GM18870 (cell line): ENCODE data around the gene MAPKAP1.

Source experiments
- ATAC-seq: cut with Tn5 transposase; IDR thresholded peaks from one replicate; pipeline ENCODE4 v1.9.1; 2021; ENCODE audit warnings: moderate library complexity; ENCODE audit not compliant: unreplicated experiment

The MAPKAP1 gene

GRCh38 chr9:125423964-125424363 lies 283.0 kb downstream of the MAPKAP1 start:
- no peak for ATAC-seq

- ATAC-seq: no peak
These were observed 284.2 kb downstream of the MAPKAP1 start for GRCh38 chr9:125422853-125423252.

- ATAC-seq: no peak
These were observed 285.3 kb downstream of the MAPKAP1 start for GRCh38 chr9:125421591-125422181.

- ATAC-seq: no peak
These were observed 285.8 kb downstream of the MAPKAP1 start for GRCh38 chr9:125421166-125421565.

- no peak for ATAC-seq
These were observed 288.6 kb downstream of the MAPKAP1 start for GRCh38 chr9:125418404-125418803.

GRCh38 chr9:125416517-125416916 lies 290.5 kb downstream of the MAPKAP1 start:
- no peak for ATAC-seq

GRCh38 chr9:125415583-125416460 lies 291.2 kb downstream of the MAPKAP1 start:
- ATAC-seq: no peak

GRCh38 chr9:125413579-125413978 lies 293.4 kb downstream of the MAPKAP1 start:
- ATAC-seq: no peak

- ATAC-seq: no peak
These were observed 294.8 kb downstream of the MAPKAP1 start for GRCh38 chr9:125412166-125412565.

- no peak for ATAC-seq
These were observed 295.7 kb downstream of the MAPKAP1 start for GRCh38 chr9:125411171-125411756.

GRCh38 chr9:125410522-125410894 lies 296.5 kb downstream of the MAPKAP1 start:
- no peak for ATAC-seq

GRCh38 chr9:125409637-125410521 lies 297.1 kb downstream of the MAPKAP1 start:
- ATAC-seq: no peak

GRCh38 chr9:125409217-125409636 lies 297.8 kb downstream of the MAPKAP1 start:
- ATAC-seq: no peak

GRCh38 chr9:125407974-125408900 lies 298.8 kb downstream of the MAPKAP1 start:
- ATAC-seq: peak; percentile 49

- no peak for ATAC-seq
These were observed 299.5 kb downstream of the MAPKAP1 start for GRCh38 chr9:125407432-125407973.

GRCh38 chr9:125406810-125407087 lies 300.3 kb downstream of the MAPKAP1 start:
- no peak for ATAC-seq

- no peak for ATAC-seq
These were observed 300.8 kb downstream of the MAPKAP1 start for GRCh38 chr9:125405938-125406809.

- no peak for ATAC-seq
These were observed 302.3 kb downstream of the MAPKAP1 start for GRCh38 chr9:125404733-125405132.
